Measurements from ENCODE around the gene SCARB2. TPM values are rescaled to one million over a fixed set of nuclear protein-coding genes. Genes with fewer than 3 reads are reported as not detected.

The SCARB2 gene
- total and polyA plus RNA-seq, 4 donors, result 58.2 to 136 (median 73.7) TPM

DNA sequence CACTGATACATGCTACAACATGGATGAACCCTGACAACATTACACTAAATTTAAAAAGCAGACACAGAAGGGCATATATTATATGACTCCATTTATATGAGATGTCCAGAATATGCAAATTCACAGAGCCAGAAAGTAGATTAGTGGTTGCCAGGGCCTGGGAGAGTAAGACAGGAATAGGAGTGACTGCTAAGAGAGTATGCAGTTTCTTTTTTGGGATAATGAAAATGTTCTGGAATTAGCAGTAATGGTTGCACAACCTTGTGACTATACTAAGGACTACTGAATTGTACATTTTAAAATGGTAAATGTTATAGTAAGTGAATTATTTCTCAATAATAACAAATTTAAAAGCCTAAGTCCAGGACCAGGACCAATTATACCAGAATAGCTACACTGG is 35.9 kb downstream of the SCARB2 start:
- peaks cover 13 to 45% (median 38%) of the 10 kb centered on the region in 4 donors for H3K36me3 ChIP-seq (ENCODE audit: control insufficient read depth in 4 of 4, insufficient read depth in 3 of 4, low read depth in 1 of 4, low read length in 3 of 4)

DNA sequence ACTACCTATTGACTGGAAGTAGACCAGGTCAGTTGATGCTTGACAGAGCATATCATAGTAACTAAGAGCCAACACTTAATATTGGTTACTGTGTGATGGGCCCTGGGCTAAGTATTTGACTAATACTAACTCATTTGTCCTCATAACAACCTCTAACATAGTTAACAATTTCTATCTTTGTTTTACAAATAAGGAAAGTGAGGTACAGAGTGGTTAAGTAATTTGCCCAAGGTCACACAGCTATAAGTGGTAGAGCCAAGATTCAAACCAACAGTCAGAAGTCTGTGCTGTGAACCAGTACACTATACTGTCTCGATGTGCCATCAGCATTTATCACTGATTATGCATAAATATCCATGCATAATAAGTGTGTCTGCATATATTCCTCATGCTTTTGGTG is 38.3 kb downstream of the SCARB2 start:
- DNase-seq (ENCODE audit: low spot score), result no peak
- WGBS, result 97% methylated on average over 1 of the region's 1 CpG
- H3K9ac ChIP-seq (ENCODE audit: low read depth in 1 of 2, low read length in 2 of 2), result no peak overlapping the region
- H3K27me3 ChIP-seq (ENCODE audit: control insufficient read depth in 4 of 4, insufficient read depth in 4 of 4, low read length in 3 of 4), result no peaks in the 10 kb centered on the region
- H3K36me3 ChIP-seq (ENCODE audit: control insufficient read depth in 4 of 4, insufficient read depth in 3 of 4, low read depth in 1 of 4, low read length in 3 of 4), result peaks cover 17 to 53% (median 46%) of the 10 kb centered on the region in 4 donors
- no peak for TF ChIP-seq HNF4G (IDR thresholded peaks at IDR 0.05)
- H3K4me3 ChIP-seq (ENCODE audit: low read depth in 1 of 3, low read length in 3 of 3), result no peak overlapping the region
- H3K4me1 ChIP-seq (ENCODE audit: control insufficient read depth in 4 of 4, insufficient read depth in 4 of 4, low read length in 3 of 4), result peaks cover 0 to 6% (median 2%) of the 10 kb centered on the region in 4 donors
- H3K27ac ChIP-seq (ENCODE audit: low read depth in 1 of 2, low read length in 2 of 2), result no peak overlapping the region
- no peaks in the 10 kb centered on the region for H3K9me3 ChIP-seq (ENCODE audit: control insufficient read depth in 4 of 4, low read length in 3 of 4)

More for the DNA sequence above, 35.9 kb downstream of the SCARB2 start:
- Histone ChIP-seq H3K27ac (ENCODE audit: low read depth in 1 of 2, low read length in 2 of 2) (no peak overlapping the region), H3K9me3 (ENCODE audit: control insufficient read depth in 4 of 4, low read length in 3 of 4) (no peaks in the 10 kb centered on the region), H3K27me3 (ENCODE audit: control insufficient read depth in 4 of 4, insufficient read depth in 4 of 4, low read length in 3 of 4) (no peaks in the 10 kb centered on the region), H3K9ac (ENCODE audit: low read depth in 1 of 2, low read length in 2 of 2) (no peak overlapping the region), H3K4me3 (ENCODE audit: low read depth in 1 of 3, low read length in 3 of 3) (no peak overlapping the region), H3K4me1 (ENCODE audit: control insufficient read depth in 4 of 4, insufficient read depth in 4 of 4, low read length in 3 of 4) (peaks cover 0 to 6% (median 2%) of the 10 kb centered on the region in 4 donors)
- no peak for TF ChIP-seq TAF1 (conservative IDR thresholded peaks at IDR 0.05)
- no peak for TF ChIP-seq NR2F2 (IDR thresholded peaks at IDR 0.05)
- DNase-seq (ENCODE audit: low spot score), result no peak

DNA sequence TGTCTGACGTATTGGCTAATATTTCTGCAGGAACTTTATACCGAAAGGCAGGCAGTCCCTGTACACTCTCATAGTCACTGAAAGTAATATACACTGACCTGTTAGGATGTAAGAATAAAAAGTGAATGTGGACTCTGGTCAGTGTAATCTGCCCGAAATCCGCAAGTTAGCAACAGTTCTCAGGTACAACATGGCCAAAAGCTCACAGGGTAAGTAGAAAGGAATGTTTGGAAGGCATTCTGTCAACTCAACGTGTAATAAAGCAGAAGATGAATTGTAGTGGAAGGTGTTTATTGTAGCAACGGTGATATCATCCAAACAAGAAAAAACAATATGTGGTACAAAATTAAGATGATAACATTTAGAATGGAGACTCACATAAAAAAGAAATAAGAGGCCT is 39.4 kb downstream of the SCARB2 start:
- Histone ChIP-seq H3K9ac (ENCODE audit: low read depth in 1 of 2, low read length in 2 of 2) (no peak overlapping the region), H3K36me3 (ENCODE audit: control insufficient read depth in 4 of 4, insufficient read depth in 3 of 4, low read depth in 1 of 4, low read length in 3 of 4) (peaks cover 17 to 60% (median 55%) of the 10 kb centered on the region in 4 donors), H3K4me3 (ENCODE audit: low read depth in 1 of 3, low read length in 3 of 3) (no peak overlapping the region), H3K9me3 (ENCODE audit: control insufficient read depth in 4 of 4, low read length in 3 of 4) (no peaks in the 10 kb centered on the region), H3K27ac (ENCODE audit: low read depth in 1 of 2, low read length in 2 of 2) (no peak overlapping the region), H3K4me1 (ENCODE audit: control insufficient read depth in 4 of 4, insufficient read depth in 4 of 4, low read length in 3 of 4) (no peaks in the 10 kb centered on the region), H3K27me3 (ENCODE audit: control insufficient read depth in 4 of 4, insufficient read depth in 4 of 4, low read length in 3 of 4) (no peaks in the 10 kb centered on the region)
- no peak for TF ChIP-seq NR2F2 (IDR thresholded peaks at IDR 0.05)
- TF ChIP-seq SP1 (IDR thresholded peaks at IDR 0.05), result no peak
- TF ChIP-seq FOXA2 (IDR thresholded peaks at IDR 0.05), result no peak
- TF ChIP-seq TAF1 (conservative IDR thresholded peaks at IDR 0.05), result no peak
- WGBS, result 90% methylated on average over 6 of the region's 6 CpGs
- no peak for DNase-seq (ENCODE audit: low spot score)

DNA sequence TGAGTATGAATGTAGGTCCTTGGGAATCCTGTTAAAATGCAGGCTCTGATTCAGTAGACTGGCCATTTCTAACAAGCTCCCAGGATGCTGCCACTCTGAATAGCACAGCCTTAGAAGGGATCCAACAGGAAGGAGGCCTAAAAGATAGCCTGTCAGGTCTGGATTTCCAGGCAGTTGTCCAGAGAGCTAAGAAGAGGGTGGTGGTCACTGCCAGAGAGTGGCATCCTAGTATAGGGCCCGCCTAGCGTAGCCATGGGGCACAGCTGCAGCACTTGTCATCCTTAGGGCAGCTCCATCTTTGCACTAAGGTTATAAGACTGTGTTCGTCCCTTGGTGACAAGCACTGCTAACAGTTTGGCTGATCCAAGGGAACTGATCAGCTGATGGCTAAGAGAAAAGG is 44.9 kb downstream of the SCARB2 start:
- Histone ChIP-seq H3K4me1 (ENCODE audit: control insufficient read depth in 4 of 4, insufficient read depth in 4 of 4, low read length in 3 of 4) (no peaks in the 10 kb centered on the region), H3K4me3 (ENCODE audit: low read depth in 1 of 3, low read length in 3 of 3) (no peak overlapping the region), H3K27me3 (ENCODE audit: control insufficient read depth in 4 of 4, insufficient read depth in 4 of 4, low read length in 3 of 4) (no peaks in the 10 kb centered on the region), H3K9me3 (ENCODE audit: control insufficient read depth in 4 of 4, low read length in 3 of 4) (no peaks in the 10 kb centered on the region), H3K36me3 (ENCODE audit: control insufficient read depth in 4 of 4, insufficient read depth in 3 of 4, low read depth in 1 of 4, low read length in 3 of 4) (peaks cover 26 to 73% (median 61%) of the 10 kb centered on the region in 4 donors), H3K9ac (ENCODE audit: low read depth in 1 of 2, low read length in 2 of 2) (no peak overlapping the region), H3K27ac (ENCODE audit: low read depth in 1 of 2, low read length in 2 of 2) (no peak overlapping the region)
- TF ChIP-seq, protein P1, sequence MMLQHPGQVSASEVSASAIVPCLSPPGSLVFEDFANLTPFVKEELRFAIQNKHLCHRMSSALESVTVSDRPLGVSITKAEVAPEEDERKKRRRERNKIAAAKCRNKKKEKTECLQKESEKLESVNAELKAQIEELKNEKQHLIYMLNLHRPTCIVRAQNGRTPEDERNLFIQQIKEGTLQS (IDR thresholded peaks at IDR 0.05), result no peak
- TF ChIP-seq FOXA1 (IDR thresholded peaks at IDR 0.05), result no peak
- no peak for TF ChIP-seq JUND (IDR thresholded peaks at IDR 0.05)
- TF ChIP-seq, protein P2, sequence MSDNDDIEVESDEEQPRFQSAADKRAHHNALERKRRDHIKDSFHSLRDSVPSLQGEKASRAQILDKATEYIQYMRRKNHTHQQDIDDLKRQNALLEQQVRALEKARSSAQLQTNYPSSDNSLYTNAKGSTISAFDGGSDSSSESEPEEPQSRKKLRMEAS (IDR thresholded peaks at IDR 0.05), result no peak
- TF ChIP-seq, protein P3, sequence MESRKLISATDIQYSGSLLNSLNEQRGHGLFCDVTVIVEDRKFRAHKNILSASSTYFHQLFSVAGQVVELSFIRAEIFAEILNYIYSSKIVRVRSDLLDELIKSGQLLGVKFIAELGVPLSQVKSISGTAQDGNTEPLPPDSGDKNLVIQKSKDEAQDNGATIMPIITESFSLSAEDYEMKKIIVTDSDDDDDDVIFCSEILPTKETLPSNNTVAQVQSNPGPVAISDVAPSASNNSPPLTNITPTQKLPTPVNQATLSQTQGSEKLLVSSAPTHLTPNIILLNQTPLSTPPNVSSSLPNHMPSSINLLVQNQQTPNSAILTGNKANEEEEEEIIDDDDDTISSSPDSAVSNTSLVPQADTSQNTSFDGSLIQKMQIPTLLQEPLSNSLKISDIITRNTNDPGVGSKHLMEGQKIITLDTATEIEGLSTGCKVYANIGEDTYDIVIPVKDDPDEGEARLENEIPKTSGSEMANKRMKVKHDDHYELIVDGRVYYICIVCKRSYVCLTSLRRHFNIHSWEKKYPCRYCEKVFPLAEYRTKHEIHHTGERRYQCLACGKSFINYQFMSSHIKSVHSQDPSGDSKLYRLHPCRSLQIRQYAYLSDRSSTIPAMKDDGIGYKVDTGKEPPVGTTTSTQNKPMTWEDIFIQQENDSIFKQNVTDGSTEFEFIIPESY (IDR thresholded peaks at IDR 0.05), result no peak
- TF ChIP-seq YY1 (IDR thresholded peaks at IDR 0.05), result no peak
- no peak for TF ChIP-seq RAD21 (IDR thresholded peaks at IDR 0.05)
- TF ChIP-seq EGR1 (IDR thresholded peaks at IDR 0.05; ENCODE audit: low read depth in 2 of 2), result no peak
- TF ChIP-seq HNF4A (conservative IDR thresholded peaks at IDR 0.05), result no peak
- no peak for TF ChIP-seq SP1 (IDR thresholded peaks at IDR 0.05)
- TF ChIP-seq NR2F2 (IDR thresholded peaks at IDR 0.05), result no peak
- no peak for DNase-seq (ENCODE audit: low spot score)
- WGBS, result 96% methylated on average over 3 of the region's 3 CpGs

Data from liver (tissue), 9 donors.